HG02938 (cell line): Measurements from ENCODE around the gene ST6GALNAC2.
"Not testable (repeated sequence)": the region's sequence is repeated elsewhere in the genome, so short reads cannot be mapped to it uniquely, and the experiment has no call there.

ENCODE experiments used
- ATAC-seq: cut with Tn5 transposase; IDR thresholded peaks from one replicate; pipeline ENCODE4 v1.9.1; 2021; ENCODE audit warnings: mild to moderate bottlenecking, moderate library complexity; ENCODE audit not compliant: unreplicated experiment

Gene ST6GALNAC2

GRCh38 chr17:76585649-76586593 is at the start of gene ST6GALNAC2:
Gene ST6GALNAC2, minus strand, starts transcription at chr17:76585860. Its CDS starts 52 bp downstream, at chr17:76585808.
- ATAC-seq, result no peak

GRCh38 chr17:76635039-76635438 is 49.4 kb upstream of the ST6GALNAC2 start:
- ATAC-seq, result no peak

- no peak for ATAC-seq
Measured at GRCh38 chr17:76633628-76634328, 48.1 kb upstream of the ST6GALNAC2 start.

GRCh38 chr17:76631821-76632565 is 46.3 kb upstream of the ST6GALNAC2 start:
- no peak for ATAC-seq

- ATAC-seq, result no peak
Measured at GRCh38 chr17:76630151-76630550, 44.5 kb upstream of the ST6GALNAC2 start.

GRCh38 chr17:76627510-76627909 is 41.9 kb upstream of the ST6GALNAC2 start:
- no peak for ATAC-seq

- ATAC-seq, result no peak
Measured at GRCh38 chr17:76626442-76626841, 40.8 kb upstream of the ST6GALNAC2 start.

- no peak for ATAC-seq
Measured at GRCh38 chr17:76625496-76625895, 39.8 kb upstream of the ST6GALNAC2 start.

GRCh38 chr17:76623271-76624146 is 37.8 kb upstream of the ST6GALNAC2 start:
- no peak for ATAC-seq

- ATAC-seq, result no peak
Measured at GRCh38 chr17:76617838-76618237, 32.2 kb upstream of the ST6GALNAC2 start.

- no peak for ATAC-seq
Measured at GRCh38 chr17:76614912-76615617, 29.4 kb upstream of the ST6GALNAC2 start.

- ATAC-seq, result not testable (repeated sequence)
Measured at GRCh38 chr17:76614064-76614759, 28.6 kb upstream of the ST6GALNAC2 start.

GRCh38 chr17:76612977-76613851 is 27.6 kb upstream of the ST6GALNAC2 start:
- ATAC-seq, result no peak

GRCh38 chr17:76612465-76612864 is 26.8 kb upstream of the ST6GALNAC2 start:
- ATAC-seq, result no peak

- ATAC-seq, result no peak
Measured at GRCh38 chr17:76611758-76612157, 26.1 kb upstream of the ST6GALNAC2 start.

- ATAC-seq, result not testable (repeated sequence)
Measured at GRCh38 chr17:76611080-76611749, 25.6 kb upstream of the ST6GALNAC2 start.

GRCh38 chr17:76606685-76607084 is 21.0 kb upstream of the ST6GALNAC2 start:
- not testable (repeated sequence) for ATAC-seq
